ENCODE data around the gene BAHCC1.

BAHCC1 gene

DNA sequence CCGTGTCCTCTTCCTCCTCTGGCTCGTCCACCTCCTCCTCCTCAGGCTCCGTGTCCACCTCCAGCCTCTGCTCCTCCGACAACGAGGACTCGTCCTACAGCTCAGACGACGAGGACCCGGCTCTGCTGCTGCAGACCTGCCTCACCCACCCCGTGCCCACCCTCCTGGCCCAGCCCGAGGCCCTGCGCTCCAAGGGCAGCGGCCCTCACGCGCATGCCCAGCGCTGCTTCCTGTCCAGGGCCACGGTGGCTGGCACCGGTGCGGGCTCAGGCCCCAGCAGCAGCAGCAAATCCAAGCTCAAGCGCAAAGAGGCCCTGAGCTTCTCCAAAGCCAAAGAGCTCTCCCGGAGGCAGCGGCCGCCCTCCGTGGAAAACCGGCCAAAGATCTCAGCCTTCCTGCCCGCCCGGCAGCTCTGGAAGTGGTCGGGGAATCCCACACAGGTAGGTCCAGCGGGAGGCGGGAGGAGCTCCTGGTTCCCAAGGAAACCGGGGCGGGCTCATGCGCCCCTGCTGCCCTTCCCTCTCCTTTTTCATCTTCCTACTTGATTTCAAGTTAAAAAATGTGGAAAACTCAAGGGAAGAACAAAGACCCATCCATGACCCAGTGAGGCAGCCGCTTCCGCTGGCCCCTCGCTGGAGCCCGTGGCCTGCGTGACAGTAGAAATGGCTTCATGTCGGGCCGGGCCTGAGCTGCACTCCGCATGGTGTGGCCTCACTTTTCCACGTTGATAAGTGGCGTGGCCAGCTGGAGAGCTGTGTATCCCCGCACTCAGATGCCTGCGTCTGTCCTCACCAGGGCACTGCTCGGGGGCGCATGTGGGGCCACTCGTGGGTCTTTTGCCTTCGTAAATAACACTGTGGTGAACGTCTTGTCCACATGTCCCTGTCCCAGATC, 66.6 kb downstream of the BAHCC1 start:
- Histone ChIP-seq H3K36me3 (ENCODE audit: insufficient read depth, low read length) (no peaks in the 10 kb centered on the region), H3K9ac (ENCODE audit: low read depth, low read length) (no peak overlapping the region), H3K4me1 (ENCODE audit: insufficient read depth, low read length) (peaks cover 5% of the 10 kb centered on the region; the same call in 1 of the 2 replicates), H3K9me3 (ENCODE audit: control insufficient read depth, insufficient read depth, low read length) (no peaks in the 10 kb centered on the region)

GRCh38 chr17:81462506-81463125, 67.4 kb downstream of the BAHCC1 start:
- Histone ChIP-seq H3K9ac (ENCODE audit: low read depth, low read length) (no peak overlapping the region), H3K36me3 (ENCODE audit: insufficient read depth, low read length) (no peaks in the 10 kb centered on the region), H3K4me1 (ENCODE audit: insufficient read depth, low read length) (no peaks in the 10 kb centered on the region; the same call in 1 of the 2 replicates), H3K9me3 (ENCODE audit: control insufficient read depth, insufficient read depth, low read length) (no peaks in the 10 kb centered on the region)

DNA sequence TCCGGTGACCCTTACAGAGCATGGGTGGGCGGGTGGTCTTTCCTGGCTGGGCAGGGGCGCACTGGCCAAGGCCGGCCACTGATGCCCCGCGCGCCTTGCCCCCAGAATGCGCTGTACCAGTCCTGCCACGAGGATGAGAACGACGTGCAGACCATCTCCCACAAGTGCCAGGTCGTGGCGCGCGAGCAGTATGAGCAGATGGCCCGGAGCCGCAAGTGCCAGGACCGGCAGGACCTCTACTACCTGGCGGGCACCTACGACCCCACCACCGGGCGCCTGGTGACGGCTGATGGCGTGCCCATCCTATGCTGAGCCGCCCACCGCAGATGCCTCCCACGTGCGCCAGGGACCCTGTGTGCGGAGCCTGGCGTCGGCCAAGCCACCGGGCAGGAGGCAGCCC, 68.2 kb downstream of the BAHCC1 start:
- Histone ChIP-seq H3K4me1 (ENCODE audit: insufficient read depth, low read length) (no peaks in the 10 kb centered on the region; the same call in 1 of the 2 replicates), H3K36me3 (ENCODE audit: insufficient read depth, low read length) (no peaks in the 10 kb centered on the region), H3K9ac (ENCODE audit: low read depth, low read length) (no peak overlapping the region), H3K9me3 (ENCODE audit: control insufficient read depth, insufficient read depth, low read length) (no peaks in the 10 kb centered on the region)

- Histone ChIP-seq H3K4me1 (ENCODE audit: insufficient read depth, low read length) (no peaks in the 10 kb centered on the region; the same call in 1 of the 2 replicates), H3K9ac (ENCODE audit: low read depth, low read length) (no peak overlapping the region), H3K9me3 (ENCODE audit: control insufficient read depth, insufficient read depth, low read length) (no peaks in the 10 kb centered on the region), H3K36me3 (ENCODE audit: insufficient read depth, low read length) (no peaks in the 10 kb centered on the region)
These were observed 69.3 kb downstream of the BAHCC1 start for GRCh38 chr17:81464586-81464985.

- H3K4me1 ChIP-seq (ENCODE audit: insufficient read depth, low read length), result no peaks in the 10 kb centered on the region; the same call in 1 of the 2 replicates
- no peaks in the 10 kb centered on the region for H3K9me3 ChIP-seq (ENCODE audit: control insufficient read depth, insufficient read depth, low read length)
- no peak overlapping the region for H3K9ac ChIP-seq (ENCODE audit: low read depth, low read length)
- no peaks in the 10 kb centered on the region for H3K36me3 ChIP-seq (ENCODE audit: insufficient read depth, low read length)
These were observed 70.7 kb downstream of the BAHCC1 start for GRCh38 chr17:81465910-81466309.

DNA sequence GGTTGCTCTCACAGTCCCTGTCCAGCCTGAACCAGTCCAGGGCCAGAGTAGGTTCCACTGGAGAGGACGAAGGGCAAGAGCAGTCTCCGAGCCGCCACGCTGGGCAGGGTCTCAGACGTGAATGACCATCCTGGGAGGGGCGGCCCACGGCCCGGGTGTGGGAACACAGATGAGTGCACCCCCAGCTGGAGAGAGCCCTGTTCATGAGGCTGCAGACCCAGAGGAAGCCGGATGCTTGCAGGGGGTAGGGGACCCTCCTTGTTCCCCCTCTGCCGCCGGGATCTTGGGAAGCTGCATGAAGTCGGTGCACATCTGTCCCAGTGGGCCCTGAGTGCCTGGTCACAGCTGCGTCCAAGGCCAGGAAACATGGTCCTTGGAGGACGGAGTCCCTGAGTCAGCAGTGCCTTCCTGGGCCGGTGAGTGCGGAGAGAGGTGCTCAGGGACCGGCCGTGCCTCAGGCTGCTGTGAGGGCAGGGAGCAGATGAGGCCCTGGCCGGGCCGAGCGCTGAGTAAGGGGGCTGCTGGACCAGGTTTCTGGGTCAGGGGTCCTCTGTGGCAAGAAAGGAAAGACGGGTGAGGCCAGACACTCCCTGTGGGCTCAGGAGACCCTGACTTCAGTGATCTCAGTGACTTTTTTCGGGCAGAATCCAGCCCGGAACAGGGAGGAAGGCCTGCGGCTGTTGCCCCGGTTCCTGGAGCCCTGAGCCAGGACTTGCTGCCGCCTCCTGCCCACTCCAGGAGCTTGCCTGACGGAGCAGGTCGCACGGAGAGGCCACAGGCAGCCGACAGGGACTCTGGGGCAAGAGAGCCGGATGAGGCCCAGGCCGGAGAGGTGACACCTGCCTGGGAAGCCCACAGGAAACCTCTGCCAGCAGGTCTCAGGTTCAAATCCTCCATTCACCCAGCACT, 71.6 kb downstream of the BAHCC1 start:
- H3K36me3 ChIP-seq (ENCODE audit: insufficient read depth, low read length), result no peaks in the 10 kb centered on the region
- H3K9ac ChIP-seq (ENCODE audit: low read depth, low read length), result no peak overlapping the region
- no peaks in the 10 kb centered on the region; the same call in 1 of the 2 replicates for H3K4me1 ChIP-seq (ENCODE audit: insufficient read depth, low read length)
- no peaks in the 10 kb centered on the region for H3K9me3 ChIP-seq (ENCODE audit: control insufficient read depth, insufficient read depth, low read length)

DNA sequence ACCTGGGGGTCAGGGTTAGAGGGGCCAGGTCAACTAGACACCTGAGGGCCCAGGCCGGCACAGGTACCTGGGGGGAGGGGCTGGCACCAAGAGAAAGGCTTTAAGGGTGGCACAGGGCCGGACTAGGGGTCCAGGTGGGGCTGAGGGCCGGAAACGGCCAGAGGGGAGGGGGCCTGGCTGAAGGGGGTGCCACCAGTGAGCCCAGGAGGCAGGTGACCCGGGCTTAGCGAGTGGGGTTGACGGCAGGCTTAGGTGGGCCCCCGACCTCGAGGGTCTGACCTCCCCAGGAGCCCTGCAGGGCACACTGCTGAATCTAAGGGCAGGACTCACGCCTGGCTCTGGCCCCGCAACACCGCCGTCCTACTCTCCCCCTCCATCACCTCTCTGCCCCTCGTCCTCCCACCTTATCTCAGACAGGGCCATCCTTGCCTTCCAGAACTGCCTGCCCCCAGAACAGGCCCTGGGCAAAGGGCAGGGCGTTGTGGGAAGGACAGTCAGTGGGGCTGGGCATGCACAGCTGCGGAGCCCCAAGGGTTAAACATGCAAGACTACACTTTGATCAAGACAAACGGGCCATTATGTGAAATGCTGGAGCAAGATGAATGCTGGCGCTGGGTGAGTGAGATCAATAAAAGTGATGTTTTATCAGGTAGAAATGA, 73.0 kb downstream of the BAHCC1 start:
- no peaks in the 10 kb centered on the region for H3K36me3 ChIP-seq (ENCODE audit: insufficient read depth, low read length)
- H3K4me1 ChIP-seq (ENCODE audit: insufficient read depth, low read length), result no peaks in the 10 kb centered on the region
- no peak overlapping the region for H3K9ac ChIP-seq (ENCODE audit: low read depth, low read length)
- H3K9me3 ChIP-seq (ENCODE audit: control insufficient read depth, insufficient read depth, low read length), result no peaks in the 10 kb centered on the region

GRCh38 chr17:81468770-81469121, 73.5 kb downstream of the BAHCC1 start:
- no peaks in the 10 kb centered on the region for H3K9me3 ChIP-seq (ENCODE audit: control insufficient read depth, insufficient read depth, low read length)
- no peak overlapping the region for H3K9ac ChIP-seq (ENCODE audit: low read depth, low read length)
- no peaks in the 10 kb centered on the region for H3K4me1 ChIP-seq (ENCODE audit: insufficient read depth, low read length)

GRCh38 chr17:81469266-81469665, 74.0 kb downstream of the BAHCC1 start:
- Histone ChIP-seq H3K9ac (ENCODE audit: low read depth, low read length) (no peak overlapping the region), H3K4me1 (ENCODE audit: insufficient read depth, low read length) (no peaks in the 10 kb centered on the region), H3K36me3 (ENCODE audit: insufficient read depth, low read length) (no peaks in the 10 kb centered on the region), H3K9me3 (ENCODE audit: control insufficient read depth, insufficient read depth, low read length) (no peaks in the 10 kb centered on the region)

More at GRCh38 chr17:81468770-81469121, 73.5 kb downstream of the BAHCC1 start:
- no peaks in the 10 kb centered on the region for H3K36me3 ChIP-seq (ENCODE audit: insufficient read depth, low read length)

GRCh38 chr17:81470270-81470943, 75.2 kb downstream of the BAHCC1 start:
- no peak overlapping the region for H3K9ac ChIP-seq (ENCODE audit: low read depth, low read length)
- H3K9me3 ChIP-seq (ENCODE audit: control insufficient read depth, insufficient read depth, low read length), result no peaks in the 10 kb centered on the region
- no peaks in the 10 kb centered on the region for H3K36me3 ChIP-seq (ENCODE audit: insufficient read depth, low read length)
- H3K4me1 ChIP-seq (ENCODE audit: insufficient read depth, low read length), result no peaks in the 10 kb centered on the region

GRCh38 chr17:81470944-81471817, 75.9 kb downstream of the BAHCC1 start:
- H3K36me3 ChIP-seq (ENCODE audit: insufficient read depth, low read length), result no peaks in the 10 kb centered on the region
- no peaks in the 10 kb centered on the region for H3K4me1 ChIP-seq (ENCODE audit: insufficient read depth, low read length)
- H3K9me3 ChIP-seq (ENCODE audit: control insufficient read depth, insufficient read depth, low read length), result no peaks in the 10 kb centered on the region
- no peak overlapping the region for H3K9ac ChIP-seq (ENCODE audit: low read depth, low read length)

- H3K9ac ChIP-seq (ENCODE audit: low read depth, low read length), result no peak overlapping the region
These were observed 76.7 kb downstream of the BAHCC1 start for GRCh38 chr17:81471818-81472456.

More at GRCh38 chr17:81471818-81472456, 76.7 kb downstream of the BAHCC1 start:
- no peaks in the 10 kb centered on the region for H3K36me3 ChIP-seq (ENCODE audit: insufficient read depth, low read length)
- no peaks in the 10 kb centered on the region for H3K4me1 ChIP-seq (ENCODE audit: insufficient read depth, low read length)
- H3K9me3 ChIP-seq (ENCODE audit: control insufficient read depth, insufficient read depth, low read length), result no peaks in the 10 kb centered on the region

Data from ES-I3 (cell line).